Breast epithelium (tissue), 4 donors: ENCODE data around the gene STARD7. TPM values are rescaled to one million over a fixed set of nuclear protein-coding genes. Genes with fewer than 3 reads are reported as not detected.
A peak's percentile ranks its signal among the peaks of the same experiment; 100 is the strongest.
"Not testable (repeated sequence)": the region's sequence is repeated elsewhere in the genome, so short reads cannot be mapped to it uniquely, and the experiment has no call there.

Experiments
- DNase-seq, 2 donors: peaks; one replicate each; pipeline ENCODE4 v3.0.0-alpha.2; 2019; ENCODE audit warnings: low spot score in 2 of 2
- H3K27ac ChIP-seq, 2 donors: fragments of 200-600 bp; sonication (generic) in 1 of 2; one replicate each; pipeline ENCODE4 v1.5.1; 2016 to 2019; ENCODE audit warnings: mild to moderate bottlenecking in 1 of 2
- H3K27me3 ChIP-seq, 2 donors: fragments of 200-600 bp; sonication (generic) in 1 of 2; one replicate each; pipeline versions ENCODE4 v1.5.1 to v1.6.0; 2017 to 2019; ENCODE audit warnings: control low read depth in 1 of 2, mild to moderate bottlenecking in 1 of 2
- H3K36me3 ChIP-seq: fragments of 200-600 bp; one replicate; pipeline ENCODE4 v1.5.1; 2019
- H3K4me1 ChIP-seq, 2 donors: fragments of 200-600 bp; sonication (generic); one replicate each; pipeline ENCODE4 v1.5.1; 2016 to 2019; ENCODE audit warnings: control low read depth in 1 of 2
- H3K4me3 ChIP-seq, 3 donors: fragments of 200-600 bp; sonication (generic); 1 replicate in 2 of 3; 2 replicates in 1 of 3; pipeline ENCODE4 v1.5.1; 2016 to 2019; ENCODE audit warnings: mild to moderate bottlenecking in 3 of 3, moderate library complexity in 2 of 3
- H3K9me3 ChIP-seq, 2 donors: fragments of 200-600 bp; sonication (generic) in 1 of 2; one replicate each; pipeline ENCODE4 v1.5.1; 2016 to 2019; ENCODE audit warnings: control low read depth in 1 of 2
- POLR2A ChIP-seq: fragments of 450-650 bp; IDR thresholded peaks from one replicate; pipeline ENCODE4 v1.6.1; 2016; ENCODE audit warnings: antibody characterized with exemption, mild to moderate bottlenecking, moderate library complexity
- POLR2AphosphoS5 ChIP-seq, 3 donors: sonication (generic); formaldehyde crosslinking; IDR thresholded peaks; one replicate each; pipeline ENCODE4 v1.6.1; 2017; ENCODE audit warnings: antibody characterized with exemption in 3 of 3
- intact Hi-C: fragments of 100-400 bp; cut with DNase I; formaldehyde crosslinking; loops from one replicate; pipeline ENCODE4 v1.15.1; 2023; ENCODE audit warnings: low total_unique reads
- total RNA-seq, 3 donors: library from RNA; depleted of rRNA; stranded (reverse); fragments of >200 nt; gene quantifications; one replicate each; pipeline ENCODE4 v1.1.0, GENCODE V29; 2016
- TF ChIP-seq, protein P1 (sequence below), 3 donors: fragments of 450-650 bp; IDR thresholded peaks; one replicate each; pipeline ENCODE4 v1.5.1; 2016 to 2017; ENCODE audit warnings: antibody characterized with exemption in 3 of 3, mild to moderate bottlenecking in 3 of 3, moderate library complexity in 3 of 3

The STARD7 gene
- total RNA-seq, 3 donors from 2014 or later: 84.9 to 133 (median 96.3) TPM

DNA sequence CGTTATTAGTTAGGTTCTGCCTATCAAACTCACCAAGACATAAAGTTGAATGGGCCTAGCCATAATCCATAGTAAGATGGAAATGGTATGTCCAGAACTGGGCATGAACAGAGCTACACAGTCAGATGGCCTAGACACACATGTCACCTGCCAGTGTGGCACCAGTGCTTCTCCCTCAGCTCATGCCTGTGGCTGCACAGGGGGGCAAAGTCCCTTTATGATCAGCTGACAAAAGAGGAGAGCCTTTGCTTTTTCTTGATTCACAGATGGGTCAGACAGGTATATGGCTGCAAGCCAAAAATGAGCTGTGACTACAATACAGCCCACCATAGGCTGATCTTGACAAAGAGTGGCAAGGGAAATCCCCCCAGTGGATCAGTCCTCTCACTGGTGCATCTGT lies 28.3 kb upstream of the STARD7 start:
- no peaks in the 10 kb centered on the region for H3K27me3 ChIP-seq
- TF ChIP-seq POLR2A (no peak), POLR2AphosphoS5 (IDR thresholded peaks at IDR 0.05) (no peak)
- TF ChIP-seq, protein P1, sequence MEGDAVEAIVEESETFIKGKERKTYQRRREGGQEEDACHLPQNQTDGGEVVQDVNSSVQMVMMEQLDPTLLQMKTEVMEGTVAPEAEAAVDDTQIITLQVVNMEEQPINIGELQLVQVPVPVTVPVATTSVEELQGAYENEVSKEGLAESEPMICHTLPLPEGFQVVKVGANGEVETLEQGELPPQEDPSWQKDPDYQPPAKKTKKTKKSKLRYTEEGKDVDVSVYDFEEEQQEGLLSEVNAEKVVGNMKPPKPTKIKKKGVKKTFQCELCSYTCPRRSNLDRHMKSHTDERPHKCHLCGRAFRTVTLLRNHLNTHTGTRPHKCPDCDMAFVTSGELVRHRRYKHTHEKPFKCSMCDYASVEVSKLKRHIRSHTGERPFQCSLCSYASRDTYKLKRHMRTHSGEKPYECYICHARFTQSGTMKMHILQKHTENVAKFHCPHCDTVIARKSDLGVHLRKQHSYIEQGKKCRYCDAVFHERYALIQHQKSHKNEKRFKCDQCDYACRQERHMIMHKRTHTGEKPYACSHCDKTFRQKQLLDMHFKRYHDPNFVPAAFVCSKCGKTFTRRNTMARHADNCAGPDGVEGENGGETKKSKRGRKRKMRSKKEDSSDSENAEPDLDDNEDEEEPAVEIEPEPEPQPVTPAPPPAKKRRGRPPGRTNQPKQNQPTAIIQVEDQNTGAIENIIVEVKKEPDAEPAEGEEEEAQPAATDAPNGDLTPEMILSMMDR (IDR thresholded peaks at IDR 0.05): no peak

DNA sequence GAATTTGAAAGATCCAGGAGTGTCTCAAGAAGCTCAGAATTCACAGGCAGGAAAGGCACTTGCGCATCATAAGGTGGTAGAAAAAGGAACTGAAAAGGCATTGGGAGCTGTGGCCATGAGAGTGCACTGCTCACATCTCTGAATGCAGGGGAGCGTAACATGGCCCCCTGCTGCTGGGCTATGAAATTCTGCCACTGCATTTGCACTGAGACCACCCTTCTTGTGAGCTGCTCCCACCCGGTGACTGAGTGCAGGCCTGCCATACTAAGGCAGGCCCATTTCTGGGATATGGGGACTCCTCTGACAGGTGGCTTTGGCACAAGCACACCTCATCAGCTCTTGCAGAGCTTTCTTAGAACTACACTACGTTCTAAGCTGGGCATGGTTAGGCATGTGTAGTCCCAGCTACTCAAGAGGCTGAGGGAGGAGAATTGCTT lies 25.3 kb upstream of the STARD7 start:
- no peak for DNase-seq

More for the DNA sequence above, 28.3 kb upstream of the STARD7 start:
- no peaks in the 10 kb centered on the region for H3K9me3 ChIP-seq
- no peak for DNase-seq
- H3K4me3 ChIP-seq: no peak overlapping the region
- H3K36me3 ChIP-seq: no peaks in the 10 kb centered on the region
- intact Hi-C loops: no loop called here
- H3K27ac ChIP-seq: no peak overlapping the region
- no peaks in the 10 kb centered on the region for H3K4me1 ChIP-seq

DNA sequence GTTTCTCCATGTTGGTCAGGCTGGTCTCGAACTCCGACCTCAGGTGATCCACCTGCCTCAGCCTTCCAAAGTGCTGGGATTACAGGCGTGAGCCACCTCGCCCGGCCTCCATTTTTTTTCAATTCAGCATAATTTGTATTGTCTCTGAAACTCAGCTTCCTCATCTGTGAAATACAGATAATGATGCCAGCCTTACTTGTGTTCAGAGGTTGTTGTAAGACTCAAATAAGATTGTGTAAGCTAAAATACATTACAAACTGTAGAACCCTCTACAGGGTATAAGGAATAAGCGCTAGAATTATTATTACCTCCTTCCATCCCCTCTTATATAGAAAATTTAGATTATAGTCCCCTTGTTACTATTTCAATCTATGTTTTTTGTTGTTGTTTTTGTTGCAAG lies 24.8 kb upstream of the STARD7 start:
- Histone ChIP-seq H3K4me3 (no peak overlapping the region), H3K4me1 (no peaks in the 10 kb centered on the region), H3K36me3 (no peaks in the 10 kb centered on the region), H3K27me3 (no peaks in the 10 kb centered on the region), H3K27ac (no peak overlapping the region), H3K9me3 (no peaks in the 10 kb centered on the region)
- DNase-seq: no peak
- TF ChIP-seq, protein P1 (IDR thresholded peaks at IDR 0.05): no peak
- TF ChIP-seq POLR2A (no peak), POLR2AphosphoS5 (IDR thresholded peaks at IDR 0.05) (no peak)
- intact Hi-C loops: no loop called here

More for the DNA sequence above, 25.3 kb upstream of the STARD7 start:
- Histone ChIP-seq H3K27ac (no peak overlapping the region), H3K4me3 (no peak overlapping the region), H3K36me3 (no peaks in the 10 kb centered on the region), H3K27me3 (no peaks in the 10 kb centered on the region), H3K4me1 (no peaks in the 10 kb centered on the region), H3K9me3 (no peaks in the 10 kb centered on the region)
- intact Hi-C loops: no loop called here
- no peak for TF ChIP-seq POLR2AphosphoS5 (IDR thresholded peaks at IDR 0.05)
- TF ChIP-seq POLR2A: no peak
- TF ChIP-seq, protein P1 (IDR thresholded peaks at IDR 0.05): no peak

DNA sequence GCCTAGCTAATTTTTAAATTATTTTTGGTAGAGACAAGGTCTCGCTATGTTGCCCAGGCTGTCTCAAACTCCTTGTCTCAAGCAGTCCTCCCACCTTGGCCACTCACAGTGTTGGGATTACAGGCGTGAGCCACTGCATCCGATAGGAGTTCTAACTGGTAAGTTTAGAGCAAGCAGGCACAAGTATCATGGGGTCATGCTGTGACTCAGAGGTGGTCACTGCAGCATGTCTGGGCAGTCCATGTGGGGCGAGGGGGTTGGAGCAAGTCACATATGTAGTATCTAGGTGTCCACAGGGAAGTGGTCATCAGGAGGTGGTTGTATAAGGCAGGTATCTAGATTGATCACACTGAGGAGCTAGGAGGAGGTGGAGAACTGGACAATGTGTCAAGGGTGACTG lies 22.7 kb upstream of the STARD7 start:
- intact Hi-C loops: no loop called here
- no peak overlapping the region for H3K27ac ChIP-seq
- DNase-seq: no peak
- no peaks in the 10 kb centered on the region for H3K4me1 ChIP-seq
- H3K27me3 ChIP-seq: no peaks in the 10 kb centered on the region
- TF ChIP-seq, protein P1 (IDR thresholded peaks at IDR 0.05): no peak
- no peak for TF ChIP-seq POLR2A
- no peak for TF ChIP-seq POLR2AphosphoS5 (IDR thresholded peaks at IDR 0.05)
- no peaks in the 10 kb centered on the region for H3K9me3 ChIP-seq
- H3K36me3 ChIP-seq: no peaks in the 10 kb centered on the region
- H3K4me3 ChIP-seq: no peak overlapping the region

DNA sequence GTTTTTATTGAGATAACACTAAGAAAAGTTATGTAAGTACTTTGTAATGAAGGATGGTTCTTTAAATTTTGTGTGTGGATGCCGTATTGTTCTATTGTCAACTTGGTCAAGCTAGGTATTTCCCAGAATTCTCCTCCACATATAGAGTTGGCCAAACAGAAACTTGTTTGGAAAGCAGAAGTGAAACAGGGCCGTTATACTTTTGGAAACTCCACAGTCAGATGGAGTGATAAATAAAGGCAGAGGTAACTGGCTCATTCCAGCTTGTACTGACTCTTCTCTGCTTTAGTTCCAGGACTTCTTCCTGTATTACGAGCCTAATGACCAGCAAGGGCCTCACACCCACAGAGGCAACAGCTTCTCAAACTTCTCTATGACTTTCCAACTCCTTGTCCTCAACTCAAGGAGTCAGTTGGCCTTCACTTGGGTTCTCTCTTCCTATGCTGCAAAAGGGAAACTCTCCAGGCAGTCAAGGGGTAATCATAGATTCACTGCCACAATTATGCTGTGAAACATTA lies 16.4 kb upstream of the STARD7 start:
- no peaks in the 10 kb centered on the region for H3K27me3 ChIP-seq
- H3K27ac ChIP-seq: peak overlapping the region in 1 of 2 donors; percentile 30
- H3K36me3 ChIP-seq: no peaks in the 10 kb centered on the region
- no peak for DNase-seq
- no peaks in the 10 kb centered on the region for H3K4me1 ChIP-seq
- TF ChIP-seq, protein P1 (IDR thresholded peaks at IDR 0.05): no peak
- no peak for TF ChIP-seq POLR2AphosphoS5 (IDR thresholded peaks at IDR 0.05)
- TF ChIP-seq POLR2A: no peak
- intact Hi-C loops: no loop called here
- H3K4me3 ChIP-seq: no peak overlapping the region
- no peaks in the 10 kb centered on the region for H3K9me3 ChIP-seq

DNA sequence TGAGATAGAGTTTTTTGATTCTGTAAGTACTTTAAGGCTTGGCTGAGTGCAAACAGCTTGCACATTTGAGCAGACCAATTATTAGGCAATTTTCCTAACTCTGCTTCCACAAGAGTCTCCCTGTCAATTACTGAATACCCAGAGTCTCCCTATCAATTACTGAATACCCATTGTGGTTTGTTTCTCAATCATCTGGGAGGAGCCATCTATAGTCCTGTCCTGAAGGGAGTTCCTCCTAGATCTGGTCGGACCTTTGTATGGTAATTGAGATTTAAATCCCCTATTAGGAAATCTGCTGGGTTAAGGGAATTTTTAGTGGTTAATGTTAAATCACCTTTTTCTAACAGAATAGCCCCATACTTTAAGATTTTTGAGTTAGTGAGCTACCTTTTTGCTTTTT lies 12.5 kb upstream of the STARD7 start:
- H3K27ac ChIP-seq, DNase-seq, intact Hi-C loops, H3K27me3 ChIP-seq, H3K4me3 ChIP-seq, H3K9me3 ChIP-seq, H3K4me1 ChIP-seq, H3K36me3 ChIP-seq: not testable (repeated sequence)

DNA sequence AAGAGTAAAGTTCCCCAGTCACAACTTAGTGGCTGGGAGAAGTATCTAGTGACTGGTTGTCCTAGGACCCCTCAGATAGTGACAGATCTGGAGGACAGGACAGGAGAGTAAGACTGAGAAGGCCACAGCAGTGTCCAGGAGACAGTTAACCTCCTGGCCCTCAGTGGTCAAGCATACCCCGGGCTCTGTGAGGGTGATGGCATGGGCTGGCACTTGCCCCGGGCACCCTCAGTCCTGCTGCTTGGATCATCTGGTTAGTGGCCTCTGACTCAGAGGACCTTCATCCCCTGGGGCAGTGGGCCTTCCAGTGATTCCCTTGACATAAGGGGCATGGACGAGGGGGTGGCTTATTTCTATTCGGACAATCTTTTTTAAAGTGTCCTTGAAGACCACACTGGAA lies 11.3 kb upstream of the STARD7 start:
- H3K4me3 ChIP-seq, intact Hi-C loops, H3K27me3 ChIP-seq, H3K9me3 ChIP-seq, DNase-seq, H3K4me1 ChIP-seq, H3K27ac ChIP-seq, H3K36me3 ChIP-seq: not testable (repeated sequence)
